K562 (cell line): ENCODE data around the gene OR8S1. TPM values are rescaled to one million over a fixed set of nuclear protein-coding genes. Genes with fewer than 3 reads are reported as not detected.

Experiments used
- ATAC-seq: fragments of 200-7000 bp; cut with Tn5 transposase; 3 replicates; pipeline ENCODE4 v1.9.1; 2020; ENCODE audit warnings: moderate library complexity
- BruUV-seq: library from RNA; stranded (reverse); fragments of 400-500 nt; replicated peaks from 2 replicates; lab custom pipeline; 2021; lab: Mats Ljungman, UMichigan
- CTCF ChIA-PET: fragments of 300-600 bp; formaldehyde crosslinking; extraction: SDS; loops from one replicate; lab custom pipeline; 2021; ENCODE audit warnings: low intra/inter-chr PET ratio; lab: Yijun Ruan, JAX
- POLR2A ChIA-PET: fragments of 300-600, 350-650 bp; sonication (Branson Sonifier 250); formaldehyde crosslinking; extraction: SDS; loops from one replicate; lab custom pipeline; 2021; ENCODE audit warnings: antibody characterized with exemption, inconsistent platforms; lab: Yijun Ruan, JAX
- DNase-seq, 4 experiments: peaks; one replicate each; pipeline versions ENCODE4 v3.0.0 to v3.0.0-alpha.2; 2011 to 2018; ENCODE audit warnings: low spot score in 3 of 4, mixed read lengths in 3 of 4; ENCODE audit errors: extremely low read depth in 1 of 4
- FAIRE-seq: peaks from 2 replicates; lab custom pipeline; 2011; peaks lifted over from hg19 to GRCh38; lab: Jason Lieb, UNC
- H2AFZ ChIP-seq: 2 replicates; pipeline ENCODE4 v1.6.0; 2011; ENCODE audit warnings: low read depth, low read length, control low read depth, inconsistent platforms
- H3K27ac ChIP-seq: fragments of 200-600 bp; 3 replicates; pipeline ENCODE4 v1.8.0; 2011; ENCODE audit warnings: low read depth, mild to moderate bottlenecking, control low read depth, inconsistent platforms, low read length, moderate library complexity, mixed read lengths; ENCODE audit errors: extremely low read depth
- H3K27me3 ChIP-seq, 2 experiments: fragments of 300-600 bp in 1 of 2; 2 replicates in 1 of 2; 3 replicates in 1 of 2; pipeline versions ENCODE4 v1.6.0 to v1.8.0; 2011; ENCODE audit warnings: inconsistent platforms in 2 of 2, low read length in 2 of 2, mild to moderate bottlenecking in 1 of 2, mixed read lengths in 1 of 2, moderate library complexity in 1 of 2; ENCODE audit not compliant: control insufficient read depth in 2 of 2, insufficient read depth in 2 of 2
- H3K36me3 ChIP-seq: fragments of 300-600 bp; 3 replicates; pipeline ENCODE4 v1.8.0; 2011; ENCODE audit warnings: mild to moderate bottlenecking, low read length, inconsistent platforms; ENCODE audit not compliant: control insufficient read depth, insufficient read depth
- H3K4me1 ChIP-seq, 2 experiments: fragments of 200-600 bp in 1 of 2; replicated peaks in 1 of 2; 2 replicates in 1 of 2; 3 replicates in 1 of 2; pipeline versions ENCODE4 v1.5.1 to v1.8.0; 2011; ENCODE audit warnings: inconsistent platforms in 2 of 2, low read length in 2 of 2, mild to moderate bottlenecking in 1 of 2, mixed read lengths in 1 of 2, moderate library complexity in 1 of 2; ENCODE audit not compliant: control insufficient read depth in 2 of 2, insufficient read depth in 2 of 2
- H3K4me2 ChIP-seq: 2 replicates; pipeline ENCODE4 v1.6.1; 2011; ENCODE audit warnings: low read length, control low read depth, inconsistent platforms, mixed read lengths; ENCODE audit not compliant: insufficient read depth
- H3K4me3 ChIP-seq: fragments of 200-600 bp; sonication (generic), shearing (Covaris generic); 2 replicates; pipeline ENCODE4 v1.5.1; 2016; ENCODE audit warnings: control low read depth, inconsistent platforms
- H3K79me2 ChIP-seq: fragments of 200-600 bp; 3 replicates; pipeline ENCODE4 v1.8.0; 2011; ENCODE audit warnings: low read length, inconsistent platforms; ENCODE audit not compliant: control insufficient read depth, insufficient read depth
- H3K9ac ChIP-seq, 2 experiments: 2 replicates each; pipeline versions ENCODE4 v1.6.0 to v1.6.1; 2011; ENCODE audit warnings: low read depth in 2 of 2, low read length in 2 of 2, control low read depth in 1 of 2, inconsistent platforms in 1 of 2, mild to moderate bottlenecking in 1 of 2, mixed read lengths in 1 of 2; ENCODE audit not compliant: insufficient read depth in 1 of 2
- H3K9me1 ChIP-seq: one replicate; pipeline ENCODE4 v1.6.0; 2011; ENCODE audit warnings: inconsistent platforms, mild to moderate bottlenecking, low read length, moderate library complexity; ENCODE audit not compliant: control insufficient read depth, insufficient read depth
- H3K9me3 ChIP-seq: replicated peaks from 2 replicates; pipeline ENCODE4 v1.5.1; 2011; ENCODE audit warnings: low read depth, low read length, inconsistent platforms; ENCODE audit not compliant: control insufficient read depth, insufficient read depth
- H4K20me1 ChIP-seq: replicated peaks from 2 replicates; pipeline ENCODE4 v1.6.1; 2011; ENCODE audit warnings: low read length, inconsistent platforms, mixed read lengths; ENCODE audit not compliant: control insufficient read depth, insufficient read depth
- CEBPG ChIP-seq, 3 experiments: fragments of 200-800 bp in 1 of 3; sonication (Bioruptor generic) in 1 of 3; sonication (generic) in 1 of 3; formaldehyde crosslinking in 1 of 3; IDR thresholded peaks in 2 of 3; conservative IDR thresholded peaks in 1 of 3; 2 replicates each; pipeline versions ENCODE4 v1.6.1 to v1.8.0; 2016 to 2022; ENCODE audit warnings: missing compliant biosample characterization in 2 of 3, missing genetic modification characterization in 2 of 3, mild to moderate bottlenecking in 1 of 3, missing genetic modification reagents in 1 of 3
- OTX1 ChIP-seq: fragments of 450-650 bp; formaldehyde crosslinking; IDR thresholded peaks from 2 replicates; pipeline ENCODE4 v1.4.0; 2022; ENCODE audit warnings: mild to moderate bottlenecking
- PCBP2 ChIP-seq: fragments of 200-400 bp; formaldehyde crosslinking; IDR thresholded peaks from 2 replicates; pipeline ENCODE4 v1.6.1; 2018; ENCODE audit warnings: low read length, low read depth, mild to moderate bottlenecking, moderate library complexity; ENCODE audit not compliant: poor library complexity, severe bottlenecking
- RCOR1 ChIP-seq, 2 experiments: IDR thresholded peaks; 2 replicates each; pipeline ENCODE4 v1.6.1; 2012; ENCODE audit warnings: low read depth in 2 of 2, low read length in 2 of 2, borderline replicate concordance in 1 of 2, improper control_type of control experiment in 1 of 2
- TAF7 ChIP-seq: fragments of 450-650 bp; IDR thresholded peaks from 2 replicates; pipeline ENCODE4 v1.6.1; 2016; ENCODE audit warnings: missing genetic modification characterization, missing compliant biosample characterization
- ZKSCAN1 ChIP-seq: fragments of 150-350 bp; IDR thresholded peaks from 2 replicates; pipeline ENCODE4 v1.6.1; 2016; ENCODE audit warnings: low read depth, low read length
- ZNF785 ChIP-seq: fragments of 250-450 bp; sonication (Bioruptor Pico); IDR thresholded peaks from 2 replicates; pipeline ENCODE4 v1.4.0; 2020; ENCODE audit warnings: mild to moderate bottlenecking
- WGBS: fragments of 100-300 bp; shearing (Covaris generic); methylation state at CpG from one replicate; pipeline ENCODE4 v1.1.6; 2016; ENCODE audit warnings: low coverage, mixed read lengths; ENCODE audit not compliant: insufficient coverage; ENCODE audit errors: missing lambda C conversion rate; 5-methylcytosine and 5-hydroxymethylcytosine counted together
- in situ Hi-C: fragments of 300-500 bp; cut with MboI; formaldehyde crosslinking; loops from 4 replicates; pipeline ENCODE4 v1.15.0; 2018; ENCODE audit warnings: inconsistent platforms, mixed read lengths
- intact Hi-C: fragments of 100-400 bp; cut with micrococcal nuclease; formaldehyde crosslinking; loops from 2 replicates; pipeline ENCODE4 v1.14.2; 2022
- polyA plus RNA-seq, 8 experiments: library from polyadenylated mRNA; depleted of rRNA in 4 of 8; stranded (reverse) in 5 of 8; unstranded in 3 of 8; fragments of >200 nt; fragmentation: Nextera tagmentation in 2 of 8; fragmentation: Illumina TruSeq in 1 of 8; extraction: Ambion mirVana in 2 of 8; extraction: Trizol in 1 of 8; gene quantifications; 2 replicates each; pipeline versions ENCODE4 v1.2.1 to v1.2.3, GENCODE V29; 2011 to 2014; ENCODE audit warnings: inconsistent platforms in 1 of 8, missing spikeins in 1 of 8
- total RNA-seq, 7 experiments: library from RNA; depleted of rRNA in 6 of 7; stranded (reverse); fragments of >200 nt in 6 of 7; fragmentation: Illumina TruSeq in 2 of 7; extraction: Trizol in 2 of 7; gene quantifications; 2 replicates each; pipeline versions ENCODE4 v1.2.1 to v1.2.3, GENCODE V29; 2011 to 2021; ENCODE audit warnings: low replicate concordance in 1 of 7
- TF ChIP-seq, protein P1 (sequence below): fragments of 450-650 bp; conservative IDR thresholded peaks from 2 replicates; pipeline ENCODE4 v1.6.1; 2016; ENCODE audit warnings: missing genetic modification characterization, low read depth, mild to moderate bottlenecking, missing compliant biosample characterization, moderate library complexity
- TF ChIP-seq, protein P2 (sequence below): fragments of 450-650 bp; IDR thresholded peaks from 2 replicates; pipeline ENCODE4 v1.6.1; 2017; ENCODE audit warnings: antibody characterized with exemption, mild to moderate bottlenecking
- TF ChIP-seq, protein P3 (sequence below): fragments of 250-450 bp; sonication (Bioruptor Pico); IDR thresholded peaks from 2 replicates; pipeline ENCODE4 v1.5.1; 2021; ENCODE audit warnings: mild to moderate bottlenecking

OR8S1 gene
- total and polyA plus RNA-seq, 9 of the 15 experiments (the other 6 are each of a cell fraction or from before 2014, with no cell fraction given): not detected

DNA sequence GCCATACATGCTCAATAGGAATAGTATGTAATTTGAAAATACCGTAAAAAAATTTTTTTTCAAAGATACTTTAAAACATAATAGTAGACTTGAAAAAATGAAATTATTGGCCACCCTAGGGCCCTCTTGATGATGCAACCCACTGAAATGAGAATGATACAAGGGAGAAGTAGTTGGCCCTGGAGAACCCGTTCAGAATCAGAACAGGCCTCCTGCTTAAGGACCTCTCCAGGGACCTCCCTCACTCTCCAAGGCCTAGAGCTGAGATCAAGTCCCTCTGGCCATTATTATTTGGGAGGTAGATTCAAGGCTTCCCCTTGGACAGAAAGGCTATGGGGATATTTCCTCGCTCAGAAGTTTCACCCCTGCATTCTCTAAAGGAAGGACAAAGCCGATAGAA lies 32.5 kb downstream of the OR8S1 start (continued):
- TF ChIP-seq CEBPG (CRISPR knock-in tag; IDR thresholded peaks at IDR 0.05): peak; percentile 13; the same call in 1 of the 2 replicates
- peak; percentile 72 to 96 for TF ChIP-seq CEBPG (tag; conservative IDR thresholded peaks at IDR 0.05 in 1 of 2, IDR thresholded peaks at IDR 0.05 in 1 of 2)

DNA sequence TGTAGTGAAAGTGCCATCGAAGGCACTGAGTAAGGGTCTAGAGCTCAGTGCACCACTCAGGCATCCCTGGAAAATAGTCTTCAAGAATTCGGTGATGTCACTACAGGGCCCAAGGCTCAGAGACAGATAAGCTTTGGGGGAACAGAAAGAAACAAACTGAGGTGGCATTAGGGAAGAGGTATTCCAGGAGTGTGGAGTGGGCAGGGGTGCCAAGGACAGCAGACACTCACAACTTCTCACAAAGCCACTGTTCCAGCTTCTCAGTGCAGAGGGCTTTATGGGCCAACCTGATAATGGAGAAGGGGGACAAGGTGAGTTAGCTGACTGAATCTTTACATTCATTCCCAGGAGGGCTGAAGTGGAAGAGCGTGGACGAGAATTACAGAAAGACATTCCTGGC lies 42.3 kb downstream of the OR8S1 start:
- ChIA-PET POLR2A (interaction anchor here (0.6 kb wide), 1 partner anchor 90 kb away, joined by 4 read pairs; no protein-coding TSS in a partner anchor), CTCF (no interaction called here)
- DNase-seq: no peak
- H3K9me1 ChIP-seq: no peaks in the 10 kb centered on the region
- no peak overlapping the region for H2AFZ ChIP-seq
- no peak overlapping the region for H3K27ac ChIP-seq
- ATAC-seq: no peak
- in situ Hi-C loops (no loop called here), intact Hi-C loops (no loop called here)
- H3K9ac ChIP-seq: no peak overlapping the region
- no peaks in the 10 kb centered on the region for H3K9me3 ChIP-seq
- no peaks in the 10 kb centered on the region for H4K20me1 ChIP-seq
- H3K79me2 ChIP-seq: no peaks in the 10 kb centered on the region
- peaks cover 0 to 8% of the 10 kb centered on the region in 2 experiments; a peak in 1 of 5 replicates for H3K4me1 ChIP-seq
- H3K4me2 ChIP-seq: no peak overlapping the region
- no TSS peak for BruUV-seq
- H3K36me3 ChIP-seq: no peaks in the 10 kb centered on the region
- peaks cover 2 to 4% of the 10 kb centered on the region in 2 experiments; a peak in 1 of 5 replicates for H3K27me3 ChIP-seq
- WGBS: 3% methylated on average over 4 of the region's 4 CpGs
- FAIRE-seq: no peak
- H3K4me3 ChIP-seq: no peak overlapping the region
- TF ChIP-seq ZNF785: no peak
- TF ChIP-seq RCOR1 (IDR thresholded peaks at IDR 0.05; ENCODE audit: borderline replicate concordance in 1 of 2, low read depth in 2 of 2, low read length in 2 of 2): no peak
- TF ChIP-seq, protein P1, sequence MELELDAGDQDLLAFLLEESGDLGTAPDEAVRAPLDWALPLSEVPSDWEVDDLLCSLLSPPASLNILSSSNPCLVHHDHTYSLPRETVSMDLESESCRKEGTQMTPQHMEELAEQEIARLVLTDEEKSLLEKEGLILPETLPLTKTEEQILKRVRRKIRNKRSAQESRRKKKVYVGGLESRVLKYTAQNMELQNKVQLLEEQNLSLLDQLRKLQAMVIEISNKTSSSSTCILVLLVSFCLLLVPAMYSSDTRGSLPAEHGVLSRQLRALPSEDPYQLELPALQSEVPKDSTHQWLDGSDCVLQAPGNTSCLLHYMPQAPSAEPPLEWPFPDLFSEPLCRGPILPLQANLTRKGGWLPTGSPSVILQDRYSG (tag): no peak
- no peak for TF ChIP-seq OTX1 (CRISPR knock-in tag)
- no peak for TF ChIP-seq ZKSCAN1
- TF ChIP-seq PCBP2: no peak
- no peak for TF ChIP-seq TAF7
- TF ChIP-seq, protein P2, sequence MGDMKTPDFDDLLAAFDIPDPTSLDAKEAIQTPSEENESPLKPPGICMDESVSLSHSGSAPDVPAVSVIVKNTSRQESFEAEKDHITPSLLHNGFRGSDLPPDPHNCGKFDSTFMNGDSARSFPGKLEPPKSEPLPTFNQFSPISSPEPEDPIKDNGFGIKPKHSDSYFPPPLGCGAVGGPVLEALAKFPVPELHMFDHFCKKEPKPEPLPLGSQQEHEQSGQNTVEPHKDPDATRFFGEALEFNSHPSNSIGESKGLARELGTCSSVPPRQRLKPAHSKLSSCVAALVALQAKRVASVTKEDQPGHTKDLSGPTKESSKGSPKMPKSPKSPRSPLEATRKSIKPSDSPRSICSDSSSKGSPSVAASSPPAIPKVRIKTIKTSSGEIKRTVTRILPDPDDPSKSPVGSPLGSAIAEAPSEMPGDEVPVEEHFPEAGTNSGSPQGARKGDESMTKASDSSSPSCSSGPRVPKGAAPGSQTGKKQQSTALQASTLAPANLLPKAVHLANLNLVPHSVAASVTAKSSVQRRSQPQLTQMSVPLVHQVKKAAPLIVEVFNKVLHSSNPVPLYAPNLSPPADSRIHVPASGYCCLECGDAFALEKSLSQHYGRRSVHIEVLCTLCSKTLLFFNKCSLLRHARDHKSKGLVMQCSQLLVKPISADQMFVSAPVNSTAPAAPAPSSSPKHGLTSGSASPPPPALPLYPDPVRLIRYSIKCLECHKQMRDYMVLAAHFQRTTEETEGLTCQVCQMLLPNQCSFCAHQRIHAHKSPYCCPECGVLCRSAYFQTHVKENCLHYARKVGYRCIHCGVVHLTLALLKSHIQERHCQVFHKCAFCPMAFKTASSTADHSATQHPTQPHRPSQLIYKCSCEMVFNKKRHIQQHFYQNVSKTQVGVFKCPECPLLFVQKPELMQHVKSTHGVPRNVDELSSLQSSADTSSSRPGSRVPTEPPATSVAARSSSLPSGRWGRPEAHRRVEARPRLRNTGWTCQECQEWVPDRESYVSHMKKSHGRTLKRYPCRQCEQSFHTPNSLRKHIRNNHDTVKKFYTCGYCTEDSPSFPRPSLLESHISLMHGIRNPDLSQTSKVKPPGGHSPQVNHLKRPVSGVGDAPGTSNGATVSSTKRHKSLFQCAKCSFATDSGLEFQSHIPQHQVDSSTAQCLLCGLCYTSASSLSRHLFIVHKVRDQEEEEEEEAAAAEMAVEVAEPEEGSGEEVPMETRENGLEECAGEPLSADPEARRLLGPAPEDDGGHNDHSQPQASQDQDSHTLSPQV: no peak
- TF ChIP-seq, protein P3, sequence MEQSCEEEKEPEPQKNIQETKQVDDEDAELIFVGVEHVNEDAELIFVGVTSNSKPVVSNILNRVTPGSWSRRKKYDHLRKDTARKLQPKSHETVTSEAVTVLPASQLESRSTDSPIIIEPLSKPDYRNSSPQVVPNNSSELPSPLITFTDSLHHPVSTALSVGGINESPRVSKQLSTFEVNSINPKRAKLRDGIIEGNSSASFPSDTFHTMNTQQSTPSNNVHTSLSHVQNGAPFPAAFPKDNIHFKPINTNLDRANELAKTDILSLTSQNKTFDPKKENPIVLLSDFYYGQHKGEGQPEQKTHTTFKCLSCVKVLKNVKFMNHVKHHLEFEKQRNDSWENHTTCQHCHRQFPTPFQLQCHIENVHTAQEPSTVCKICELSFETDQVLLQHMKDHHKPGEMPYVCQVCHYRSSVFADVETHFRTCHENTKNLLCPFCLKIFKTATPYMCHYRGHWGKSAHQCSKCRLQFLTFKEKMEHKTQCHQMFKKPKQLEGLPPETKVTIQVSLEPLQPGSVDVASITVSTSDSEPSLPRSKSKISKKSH (CRISPR knock-in tag): no peak
